OCI-LY1 (cell line): ENCODE measurements around the gene JMJD1C.

Source experiments
- CTCF ChIP-seq: fragments of 200-600 bp; sonication (generic), shearing (Covaris generic); IDR thresholded peaks from 2 replicates; pipeline ENCODE4 v1.5.1; 2017; ENCODE audit warnings: mild to moderate bottlenecking, antibody characterized with exemption, low read length, moderate library complexity, mixed read lengths
- EZH2 ChIP-seq: fragments of 200-600 bp; sonication (generic), shearing (Covaris generic); IDR thresholded peaks from 2 replicates; pipeline ENCODE4 v1.8.0; 2017; ENCODE audit warnings: borderline replicate concordance, mixed run types, mild to moderate bottlenecking, antibody characterized with exemption, low read length, moderate library complexity, mixed read lengths

DNA sequence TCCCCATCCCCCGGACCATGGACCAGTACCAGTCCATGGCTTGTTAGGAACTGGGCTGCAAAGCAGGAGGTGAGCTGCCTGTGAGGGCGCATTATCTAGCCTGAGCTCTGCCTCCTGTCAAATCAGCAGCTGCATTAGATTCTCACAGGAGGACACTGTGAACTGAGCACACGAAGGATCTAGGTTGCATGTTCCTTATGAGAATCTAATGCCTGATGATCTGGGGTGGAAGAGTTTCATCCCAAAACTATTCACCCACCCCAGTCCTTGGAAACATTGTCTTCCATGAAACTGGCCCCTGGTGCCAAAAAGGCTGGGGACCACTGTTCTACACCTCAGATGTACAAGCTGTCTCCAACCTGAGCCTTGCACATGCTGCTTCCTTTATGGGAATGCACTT, 24.1 kb upstream of the JMJD1C start:
- TF ChIP-seq CTCF: no peak
- TF ChIP-seq EZH2: no peak
